ENCODE results near the gene TOMM5. TPM values are rescaled to one million over a fixed set of nuclear protein-coding genes. Genes with fewer than 3 reads are reported as not detected.

TOMM5 gene
- total RNA-seq, 1 donor from 2014 or later, result 52.5 TPM

GRCh38 chr9:37617832-37618231 is 25.4 kb upstream of the TOMM5 start:
- DNase-seq (ENCODE audit: low spot score), result no peak
- H3K27me3 Mint-ChIP-seq (ENCODE audit: unreplicated experiment), result peaks cover 2% of the 10 kb centered on the region
- no peaks in the 10 kb centered on the region for H3K36me3 Mint-ChIP-seq (ENCODE audit: low read depth, unreplicated experiment)
- no peak for TF ChIP-seq CTCF (IDR thresholded peaks at IDR 0.05; ENCODE audit: unreplicated experiment)
- no peaks in the 10 kb centered on the region for H3K9me3 Mint-ChIP-seq (ENCODE audit: unreplicated experiment)
- H3K4me1 Mint-ChIP-seq (ENCODE audit: unreplicated experiment), result peaks cover 13% of the 10 kb centered on the region
- no peak overlapping the region for H3K4me3 Mint-ChIP-seq (ENCODE audit: unreplicated experiment)
- no peak overlapping the region for H3K27ac Mint-ChIP-seq (ENCODE audit: unreplicated experiment)

GRCh38 chr9:37617161-37617560 is 24.8 kb upstream of the TOMM5 start:
- DNase-seq (ENCODE audit: low spot score), result no peak
- peaks cover 2% of the 10 kb centered on the region for H3K27me3 Mint-ChIP-seq (ENCODE audit: unreplicated experiment)
- no peaks in the 10 kb centered on the region for H3K36me3 Mint-ChIP-seq (ENCODE audit: low read depth, unreplicated experiment)
- no peak overlapping the region for H3K27ac Mint-ChIP-seq (ENCODE audit: unreplicated experiment)
- H3K9me3 Mint-ChIP-seq (ENCODE audit: unreplicated experiment), result no peaks in the 10 kb centered on the region
- H3K4me3 Mint-ChIP-seq (ENCODE audit: unreplicated experiment), result no peak overlapping the region
- H3K4me1 Mint-ChIP-seq (ENCODE audit: unreplicated experiment), result peaks cover 13% of the 10 kb centered on the region
- TF ChIP-seq CTCF (IDR thresholded peaks at IDR 0.05; ENCODE audit: unreplicated experiment), result no peak

- Mint-ChIP-seq H3K36me3 (ENCODE audit: low read depth, unreplicated experiment) (no peaks in the 10 kb centered on the region), H3K4me3 (ENCODE audit: unreplicated experiment) (no peak overlapping the region), H3K4me1 (ENCODE audit: unreplicated experiment) (peaks cover 10% of the 10 kb centered on the region), H3K27ac (ENCODE audit: unreplicated experiment) (no peak overlapping the region), H3K27me3 (ENCODE audit: unreplicated experiment) (peaks cover 2% of the 10 kb centered on the region), H3K9me3 (ENCODE audit: unreplicated experiment) (no peaks in the 10 kb centered on the region)
- DNase-seq (ENCODE audit: low spot score), result no peak
- TF ChIP-seq CTCF (IDR thresholded peaks at IDR 0.05; ENCODE audit: unreplicated experiment), result no peak
Observed at GRCh38 chr9:37611961-37612360, 19.6 kb upstream of the TOMM5 start.

- no peak overlapping the region for H3K27ac Mint-ChIP-seq (ENCODE audit: unreplicated experiment)
- H3K4me1 Mint-ChIP-seq (ENCODE audit: unreplicated experiment), result peaks cover 10% of the 10 kb centered on the region
- no peaks in the 10 kb centered on the region for H3K36me3 Mint-ChIP-seq (ENCODE audit: low read depth, unreplicated experiment)
- TF ChIP-seq CTCF (IDR thresholded peaks at IDR 0.05; ENCODE audit: unreplicated experiment), result no peak
- no peak for DNase-seq (ENCODE audit: low spot score)
- peaks cover 4% of the 10 kb centered on the region for H3K27me3 Mint-ChIP-seq (ENCODE audit: unreplicated experiment)
- no peak overlapping the region for H3K4me3 Mint-ChIP-seq (ENCODE audit: unreplicated experiment)
- no peaks in the 10 kb centered on the region for H3K9me3 Mint-ChIP-seq (ENCODE audit: unreplicated experiment)
Observed at GRCh38 chr9:37611014-37611413, 18.6 kb upstream of the TOMM5 start.

GRCh38 chr9:37609735-37610397 is 17.5 kb upstream of the TOMM5 start:
- TF ChIP-seq CTCF (IDR thresholded peaks at IDR 0.05; ENCODE audit: unreplicated experiment), result no peak
- DNase-seq (ENCODE audit: low spot score), result no peak
- Mint-ChIP-seq H3K27me3 (ENCODE audit: unreplicated experiment) (peaks cover 4% of the 10 kb centered on the region), H3K4me3 (ENCODE audit: unreplicated experiment) (no peak overlapping the region), H3K4me1 (ENCODE audit: unreplicated experiment) (peaks cover 10% of the 10 kb centered on the region), H3K9me3 (ENCODE audit: unreplicated experiment) (no peaks in the 10 kb centered on the region), H3K27ac (ENCODE audit: unreplicated experiment) (no peak overlapping the region), H3K36me3 (ENCODE audit: low read depth, unreplicated experiment) (no peaks in the 10 kb centered on the region)

Measured in endothelial cell (in vitro differentiated cells).